ENCODE results near the gene MAP7.
"Not testable (repeated sequence)": the region's sequence is repeated elsewhere in the genome, so short reads cannot be mapped to it uniquely, and the experiment has no call there.

- TF ChIP-seq POLR2A, CTCF (IDR thresholded peaks at IDR 0.05): not testable (repeated sequence)
These were observed 40.6 kb upstream of the MAP7 start for GRCh38 chr6:136590846-136591245.

All from esophagus squamous epithelium (tissue), 4 donors.